SIG-M5 (cell line): ENCODE results near the gene CARD18.
"Not testable (repeated sequence)": the region's sequence is repeated elsewhere in the genome, so short reads cannot be mapped to it uniquely, and the experiment has no call there.

Experiments used
- DNase-seq: peaks from one replicate; lab custom pipeline; 2025; lab: John Stamatoyannopoulos, UW

CARD18 gene

GRCh38 chr11:105132716-105133511 lies 6.7 kb downstream of the CARD18 start:
- no peak for DNase-seq

DNA sequence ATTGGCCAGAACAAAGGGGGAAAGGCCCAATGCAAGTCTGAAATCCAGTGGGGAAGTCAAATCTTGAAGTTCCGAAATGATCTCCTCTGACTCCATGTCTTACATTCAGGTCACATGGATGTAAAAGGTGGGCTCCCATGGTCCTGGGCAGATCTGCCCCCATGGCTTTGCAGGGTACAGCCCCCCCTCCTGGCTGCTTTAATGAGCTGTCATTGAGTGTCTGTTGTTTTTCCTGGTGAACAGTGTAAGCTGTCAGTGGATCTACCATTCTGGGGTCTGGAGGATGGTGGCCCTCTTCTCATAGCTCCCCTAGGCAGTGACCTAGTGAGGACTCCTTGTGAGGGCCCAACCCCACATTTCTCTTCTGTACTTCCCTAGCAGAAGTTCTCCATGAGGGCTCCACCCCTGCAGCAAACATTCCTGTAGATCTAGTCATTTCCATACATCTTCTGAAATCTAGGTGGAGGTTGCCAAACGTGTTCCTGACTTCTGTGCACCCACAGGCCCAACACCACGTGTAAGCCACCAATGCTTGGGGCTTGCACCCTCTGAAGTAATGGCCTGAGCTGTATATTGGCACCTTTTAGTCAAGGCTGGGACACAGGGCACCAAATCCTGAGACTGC lies 9.3 kb downstream of the CARD18 start:
- DNase-seq: no peak

GRCh38 chr11:105124756-105125155 lies 14.8 kb downstream of the CARD18 start:
- no peak for DNase-seq

- DNase-seq: no peak
Measured at GRCh38 chr11:105111145-105111944, 28.2 kb downstream of the CARD18 start.

- DNase-seq: no peak
Measured at GRCh38 chr11:105110688-105111030, 28.9 kb downstream of the CARD18 start.

DNA sequence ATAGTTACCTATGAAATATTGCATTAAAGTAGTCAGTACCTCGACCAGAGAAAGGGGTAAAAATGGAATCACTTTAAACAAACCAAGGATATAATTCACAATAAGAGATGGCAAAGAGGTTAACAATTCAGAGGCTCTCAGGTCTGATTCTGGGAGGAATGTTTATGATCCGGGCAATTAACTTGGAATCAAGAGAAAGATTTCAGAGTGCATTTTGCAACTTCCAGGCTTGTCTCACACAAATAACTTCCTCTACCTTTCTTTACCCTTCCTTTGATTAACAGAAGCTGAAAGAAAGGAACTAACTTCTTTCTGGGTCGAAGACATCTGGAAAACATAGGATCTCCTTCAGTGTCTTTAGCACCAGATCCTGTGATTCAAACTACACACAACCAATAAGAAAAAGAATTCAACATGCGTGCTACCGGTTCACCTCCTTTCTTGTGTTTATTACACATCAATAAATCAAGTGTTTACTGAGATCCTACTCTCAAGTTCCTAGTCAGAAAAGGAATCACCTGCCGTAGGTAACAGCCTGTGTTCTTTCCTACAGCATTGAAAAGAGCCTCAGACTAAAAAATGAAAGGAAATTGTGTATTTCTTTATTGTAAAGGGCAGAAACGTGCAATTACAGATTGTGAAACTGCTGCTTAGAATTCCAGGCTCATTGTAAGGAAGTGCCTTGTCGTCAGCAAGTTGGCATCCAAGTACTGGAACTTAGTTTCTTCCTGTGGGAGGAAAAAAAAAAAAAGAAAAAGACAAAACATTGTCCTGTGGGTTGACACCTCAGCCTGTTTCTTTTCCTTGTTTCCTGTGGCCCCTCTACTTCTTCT lies 29.5 kb downstream of the CARD18 start:
- no peak for DNase-seq

GRCh38 chr11:105109321-105109720 lies 30.2 kb downstream of the CARD18 start:
- no peak for DNase-seq

GRCh38 chr11:105108247-105108646 lies 31.3 kb downstream of the CARD18 start:
- no peak for DNase-seq

DNA sequence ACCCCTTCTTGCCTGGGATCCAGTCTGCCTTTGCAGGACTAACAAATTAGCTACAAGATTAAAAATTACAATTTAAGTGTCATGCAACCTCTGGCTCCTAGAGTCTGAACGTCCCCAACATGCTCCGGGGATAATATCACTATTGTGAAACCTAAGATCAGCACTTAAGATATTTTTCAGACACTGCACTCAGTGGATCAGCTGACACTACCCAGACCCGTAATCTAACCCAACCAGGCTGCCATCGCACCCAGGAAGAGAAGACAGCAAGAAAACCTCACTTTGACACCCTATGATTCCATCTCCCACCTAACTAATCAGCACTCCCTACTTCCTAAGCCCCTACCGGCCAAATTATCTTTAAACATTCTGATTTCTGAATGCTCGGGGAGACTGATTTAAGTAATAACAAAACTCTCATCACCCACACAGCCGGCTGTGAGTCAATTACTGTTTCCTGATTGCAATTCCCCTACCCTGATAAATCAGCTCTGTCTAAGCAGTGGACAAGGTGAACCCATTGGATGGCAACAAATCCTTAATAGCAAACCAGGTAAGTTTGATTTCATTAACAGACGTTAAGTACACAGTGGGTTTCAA lies 32.2 kb downstream of the CARD18 start:
- not testable (repeated sequence) for DNase-seq

- no peak for DNase-seq
Measured at GRCh38 chr11:105106140-105106539, 33.4 kb downstream of the CARD18 start.

DNA sequence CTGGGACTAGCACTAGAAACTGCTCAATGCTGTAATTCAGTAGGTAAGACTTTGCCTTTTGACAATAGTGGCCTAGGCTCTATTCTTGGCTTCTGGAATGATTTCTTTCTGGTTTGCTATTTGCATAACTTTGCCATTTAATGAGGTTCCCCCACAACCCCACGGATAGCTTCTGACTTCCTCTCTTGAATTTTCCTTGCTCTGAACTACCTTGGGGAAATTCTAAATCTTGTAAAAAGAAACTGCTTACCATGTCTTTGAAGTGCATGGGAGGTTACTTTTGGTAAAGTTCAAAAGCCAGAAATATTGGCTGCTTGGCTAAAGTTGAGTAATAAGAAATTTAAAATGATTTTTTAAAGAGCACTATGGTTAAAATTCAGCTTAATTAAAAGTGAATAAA lies 35.3 kb downstream of the CARD18 start:
- no peak for DNase-seq

- no peak for DNase-seq
Measured at GRCh38 chr11:105103336-105103735, 36.2 kb downstream of the CARD18 start.

DNA sequence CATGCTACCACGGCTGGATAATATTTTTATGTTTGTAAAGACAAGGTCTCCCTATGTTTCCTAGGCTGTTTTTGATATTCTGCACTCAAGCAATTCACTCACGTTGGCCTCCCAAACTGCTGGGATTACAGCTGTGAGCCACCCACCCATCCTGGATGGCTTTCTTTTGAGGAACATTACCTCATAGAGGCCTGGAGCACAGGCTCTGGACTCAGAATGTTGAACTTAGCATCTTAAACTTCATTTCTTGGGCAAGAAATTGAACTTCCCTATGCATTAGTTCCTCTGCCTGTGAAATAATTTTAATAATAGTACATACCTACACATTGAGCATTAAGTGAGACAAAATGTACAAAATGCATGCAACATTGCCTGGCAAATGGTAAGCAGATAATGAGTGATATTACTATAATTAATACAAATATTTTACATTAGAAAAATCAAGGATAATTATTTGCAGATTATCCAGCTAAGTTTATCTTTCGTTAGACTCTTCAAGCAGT lies 37.4 kb downstream of the CARD18 start:
- DNase-seq: not testable (repeated sequence)

DNA sequence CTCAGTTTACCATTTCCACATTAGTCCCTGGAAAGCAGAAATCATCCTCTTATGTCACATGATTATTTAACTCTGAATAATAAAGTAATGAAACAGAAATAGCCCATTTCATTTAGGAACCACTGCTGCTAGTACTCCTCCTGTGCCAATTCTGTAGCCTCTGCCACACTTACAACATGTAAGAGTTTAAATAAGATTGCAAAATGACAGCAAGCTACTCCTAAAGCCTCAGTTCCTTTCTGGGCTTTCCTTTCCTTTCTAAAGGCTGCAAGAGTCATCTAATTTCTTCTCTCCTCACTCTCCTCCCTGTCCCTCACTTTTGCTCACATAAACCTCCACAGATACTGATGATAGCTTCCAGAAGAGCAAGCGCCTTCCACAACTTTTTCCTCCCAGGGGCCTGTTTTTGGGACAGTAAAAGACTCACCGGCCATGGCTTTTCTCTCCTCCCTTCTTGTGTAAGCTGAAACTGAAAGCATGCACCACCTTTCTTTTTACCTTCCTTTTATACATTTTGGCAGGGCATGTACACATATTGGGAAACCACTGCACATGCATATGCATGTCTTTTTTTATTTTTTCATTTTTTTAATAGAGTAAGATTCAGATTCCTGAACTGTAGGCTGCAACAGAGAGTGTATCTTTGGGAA lies 38.5 kb downstream of the CARD18 start:
- DNase-seq: no peak

- DNase-seq: no peak
Measured at GRCh38 chr11:105100206-105100605, 39.4 kb downstream of the CARD18 start.

GRCh38 chr11:105099594-105099993 lies 40.0 kb downstream of the CARD18 start:
- not testable (repeated sequence) for DNase-seq

DNA sequence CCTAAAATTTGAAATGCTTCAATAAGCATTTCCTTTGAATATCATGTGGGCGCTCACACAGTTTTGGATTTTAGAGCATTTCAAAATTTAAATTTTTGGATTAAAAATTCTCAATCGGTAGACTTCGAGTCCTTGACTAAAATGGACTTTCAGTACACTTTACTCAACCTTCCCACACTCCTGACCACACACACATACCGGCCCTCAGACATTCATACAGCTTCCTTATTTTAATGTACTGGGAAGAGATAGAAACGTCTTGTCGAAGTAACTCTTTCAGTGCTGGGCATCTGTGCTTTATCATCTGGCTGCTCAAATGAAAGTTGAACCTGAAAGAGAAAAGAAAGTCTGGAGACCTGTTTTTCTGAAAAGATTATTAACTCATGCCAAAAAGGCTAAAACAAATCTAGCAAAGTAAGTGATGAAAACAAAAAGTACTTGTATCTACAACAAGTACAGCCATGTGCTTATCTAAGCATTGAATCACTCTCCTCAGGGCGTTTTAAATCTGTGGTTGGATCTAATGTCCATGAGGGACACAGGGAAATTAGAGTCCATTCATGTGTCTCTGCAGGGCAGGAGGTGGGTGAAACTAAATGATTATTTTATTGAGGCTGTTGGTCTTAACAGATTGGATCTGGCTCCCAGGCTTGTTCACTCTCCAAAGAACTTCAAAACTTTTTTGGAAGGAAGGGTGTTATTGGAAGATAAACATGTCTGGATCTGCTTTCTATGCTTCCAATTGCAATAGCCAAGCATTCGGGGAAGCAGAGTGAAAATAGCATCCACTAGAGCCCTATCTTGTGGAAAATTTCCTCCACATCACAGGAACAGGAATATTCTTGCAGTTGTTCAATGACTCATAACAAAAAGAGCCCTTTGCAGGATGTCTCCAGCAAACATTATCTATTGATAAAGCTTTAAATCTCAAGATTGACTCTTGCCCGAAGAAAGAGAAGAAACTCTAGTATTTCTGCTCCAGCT lies 47.0 kb downstream of the CARD18 start:
- no peak for DNase-seq
